Chondrocyte (in vitro differentiated cells): ENCODE measurements around the gene L3MBTL2. TPM values are rescaled to one million over a fixed set of nuclear protein-coding genes. Genes with fewer than 3 reads are reported as not detected.

Experiments used
- DNase-seq: peaks from one replicate; pipeline ENCODE4 v3.0.0; 2021; ENCODE audit warnings: mixed read lengths, low spot score
- H3K27ac Mint-ChIP-seq: one replicate; pipeline ENCODE4 v1.8.0; 2021; ENCODE audit warnings: mild to moderate bottlenecking, moderate library complexity, mixed read lengths; ENCODE audit not compliant: unreplicated experiment
- H3K27me3 Mint-ChIP-seq: 2 replicates; pipeline ENCODE4 v1.8.0; 2021; ENCODE audit warnings: low read depth, mixed read lengths
- H3K36me3 Mint-ChIP-seq: 2 replicates; pipeline ENCODE4 v1.8.0; 2021; ENCODE audit warnings: low read depth, mixed read lengths
- H3K4me1 Mint-ChIP-seq: 2 replicates; pipeline ENCODE4 v1.8.0; 2021; ENCODE audit warnings: low read depth, mild to moderate bottlenecking, mixed read lengths
- H3K4me3 Mint-ChIP-seq: one replicate; pipeline ENCODE4 v1.8.0; 2021; ENCODE audit warnings: mild to moderate bottlenecking, moderate library complexity, mixed read lengths; ENCODE audit not compliant: unreplicated experiment
- H3K9me3 Mint-ChIP-seq: 2 replicates; pipeline ENCODE4 v1.8.0; 2021; ENCODE audit warnings: low read depth, mixed read lengths
- CTCF ChIP-seq: fragments of 200-600 bp; sonication (generic); IDR thresholded peaks from 2 replicates; pipeline ENCODE4 v1.5.0; 2021; ENCODE audit warnings: antibody characterized with exemption, mild to moderate bottlenecking, moderate library complexity
- total RNA-seq: library from RNA; stranded (reverse); gene quantifications from 3 replicates; pipeline ENCODE4 v1.2.1, GENCODE V29; 2021

L3MBTL2 gene
- total RNA-seq, 1 donor from 2014 or later = 17.7 TPM

- Mint-ChIP-seq H3K4me1 (peaks cover 35% of the 10 kb centered on the region), H3K9me3 (peaks cover 7% of the 10 kb centered on the region), H3K4me3 (peak overlapping the region; percentile 45), H3K27me3 (no peaks in the 10 kb centered on the region), H3K36me3 (peaks cover 20% of the 10 kb centered on the region), H3K27ac (no peak overlapping the region)
- no peak for TF ChIP-seq CTCF
- no peak for DNase-seq
Measured at GRCh38 chr22:41215409-41215808, 10.3 kb downstream of the L3MBTL2 start.

GRCh38 chr22:41215926-41216325 is 10.8 kb downstream of the L3MBTL2 start:
- TF ChIP-seq CTCF = no peak
- Mint-ChIP-seq H3K27ac (no peak overlapping the region), H3K9me3 (peaks cover 7% of the 10 kb centered on the region), H3K36me3 (peaks cover 16% of the 10 kb centered on the region), H3K4me1 (peaks cover 35% of the 10 kb centered on the region), H3K4me3 (peak overlapping the region; percentile 45), H3K27me3 (no peaks in the 10 kb centered on the region)
- no peak for DNase-seq

- TF ChIP-seq CTCF = no peak
- Mint-ChIP-seq H3K36me3 (peaks cover 20% of the 10 kb centered on the region), H3K4me1 (peaks cover 35% of the 10 kb centered on the region), H3K4me3 (peak overlapping the region; percentile 66), H3K27ac (peak overlapping the region; percentile 98), H3K9me3 (peaks cover 7% of the 10 kb centered on the region), H3K27me3 (no peaks in the 10 kb centered on the region)
- no peak for DNase-seq
Measured at GRCh38 chr22:41216984-41217383, 11.9 kb downstream of the L3MBTL2 start.

GRCh38 chr22:41217553-41218157 is 12.5 kb downstream of the L3MBTL2 start:
- Mint-ChIP-seq H3K9me3 (peaks cover 7% of the 10 kb centered on the region), H3K4me1 (peaks cover 35% of the 10 kb centered on the region), H3K27me3 (no peaks in the 10 kb centered on the region), H3K36me3 (peaks cover 18% of the 10 kb centered on the region), H3K4me3 (peak overlapping the region; percentile 66), H3K27ac (peak overlapping the region; percentile 98)
- TF ChIP-seq CTCF = no peak
- DNase-seq = no peak

GRCh38 chr22:41222846-41223507 is 17.9 kb downstream of the L3MBTL2 start:
- Mint-ChIP-seq H3K36me3 (peaks cover 22% of the 10 kb centered on the region), H3K27me3 (no peaks in the 10 kb centered on the region), H3K4me1 (peaks cover 2% of the 10 kb centered on the region), H3K27ac (no peak overlapping the region), H3K4me3 (no peak overlapping the region), H3K9me3 (no peaks in the 10 kb centered on the region)
- DNase-seq = no peak
- TF ChIP-seq CTCF = no peak
